HepG2 (cell line): ENCODE results near the gene NCOA4. TPM values are rescaled to one million over a fixed set of nuclear protein-coding genes. Genes with fewer than 3 reads are reported as not detected.

Experiments
- ATRX ChIP-seq: sonication (generic); formaldehyde crosslinking; IDR thresholded peaks from 2 replicates; pipeline ENCODE4 v1.4.0; 2020; ENCODE audit warnings: missing genetic modification reagents, borderline replicate concordance
- HOXA5 ChIP-seq: sonication (generic); formaldehyde crosslinking; IDR thresholded peaks from 2 replicates; pipeline ENCODE4 v1.4.0; 2020; ENCODE audit warnings: missing genetic modification reagents
- NFE2L1 ChIP-seq: sonication (generic); formaldehyde crosslinking; IDR thresholded peaks from 2 replicates; pipeline ENCODE4 v1.4.0; 2020; ENCODE audit warnings: missing genetic modification reagents, mild to moderate bottlenecking, borderline replicate concordance
- NONO ChIP-seq, 2 experiments: fragments of 450-650 bp in 1 of 2; sonication (generic) in 1 of 2; formaldehyde crosslinking in 1 of 2; IDR thresholded peaks in 1 of 2; conservative IDR thresholded peaks in 1 of 2; 2 replicates each; pipeline versions ENCODE4 v1.6.1 to v1.8.0; 2017 to 2022; ENCODE audit warnings: mild to moderate bottlenecking in 1 of 2, missing genetic modification reagents in 1 of 2, moderate library complexity in 1 of 2
- PBX2 ChIP-seq: IDR thresholded peaks from 2 replicates; pipeline ENCODE4 v1.6.1; 2016; ENCODE audit warnings: control low read depth
- PBX3 ChIP-seq: sonication (generic); formaldehyde crosslinking; IDR thresholded peaks from 2 replicates; pipeline ENCODE4 v1.8.1; 2023; ENCODE audit warnings: missing genetic modification reagents, inconsistent platforms, borderline replicate concordance
- RELA ChIP-seq: sonication (generic); formaldehyde crosslinking; IDR thresholded peaks from 2 replicates; pipeline ENCODE4 v1.4.0; 2020; ENCODE audit warnings: missing genetic modification reagents
- RFX1 ChIP-seq: fragments of 450-650 bp; IDR thresholded peaks from 2 replicates; pipeline ENCODE4 v1.6.1; 2017
- RORA ChIP-seq: sonication (generic); formaldehyde crosslinking; IDR thresholded peaks from 2 replicates; pipeline ENCODE4 v1.5.0; 2020; ENCODE audit warnings: mild to moderate bottlenecking, missing genetic modification reagents, moderate library complexity
- SOX5 ChIP-seq: IDR thresholded peaks from 2 replicates; pipeline ENCODE4 v1.6.1; 2016; ENCODE audit warnings: borderline replicate concordance
- SRSF4 ChIP-seq: fragments of 200-400 bp; formaldehyde crosslinking; IDR thresholded peaks from one replicate; pipeline ENCODE4 v1.6.1; 2018; ENCODE audit warnings: mild to moderate bottlenecking, low read depth, low read length, moderate library complexity; ENCODE audit not compliant: poor library complexity, severe bottlenecking
- TEAD3 ChIP-seq: optimal IDR thresholded peaks from 2 replicates; pipeline ENCODE3; 2016; ENCODE audit warnings: borderline replicate concordance
- TFAP4 ChIP-seq: sonication (generic); IDR thresholded peaks from 2 replicates; pipeline ENCODE4 v1.6.1; 2016; ENCODE audit warnings: low read depth, borderline replicate concordance
- ZFAT ChIP-seq: sonication (generic); formaldehyde crosslinking; conservative IDR thresholded peaks from 2 replicates; pipeline ENCODE4 v1.8.1; 2023; ENCODE audit warnings: missing genetic modification reagents, inconsistent platforms
- ZMYM4 ChIP-seq: sonication (generic); formaldehyde crosslinking; IDR thresholded peaks from 2 replicates; pipeline ENCODE4 v1.8.1; 2023; ENCODE audit warnings: mild to moderate bottlenecking, missing genetic modification reagents
- ZNF33A ChIP-seq: sonication (generic); formaldehyde crosslinking; IDR thresholded peaks from 2 replicates; pipeline ENCODE4 v1.5.1; 2020; ENCODE audit warnings: missing genetic modification reagents, mild to moderate bottlenecking, moderate library complexity, borderline replicate concordance
- ZNF451 ChIP-seq: sonication (generic); formaldehyde crosslinking; IDR thresholded peaks from 2 replicates; pipeline ENCODE4 v1.5.0; 2020; ENCODE audit warnings: mild to moderate bottlenecking, missing genetic modification reagents
- ZNF746 ChIP-seq: sonication (generic); formaldehyde crosslinking; IDR thresholded peaks from 2 replicates; pipeline ENCODE4 v1.8.0; 2022; ENCODE audit warnings: mild to moderate bottlenecking, missing genetic modification reagents
- ZNF792 ChIP-seq: IDR thresholded peaks from 2 replicates; pipeline ENCODE4 v1.6.1; 2016
- ZNF83 ChIP-seq: sonication (generic); formaldehyde crosslinking; IDR thresholded peaks from 2 replicates; pipeline ENCODE4 v1.4.0; 2020; ENCODE audit warnings: missing genetic modification reagents, mild to moderate bottlenecking, borderline replicate concordance
- ZNF891 ChIP-seq: sonication (generic); formaldehyde crosslinking; IDR thresholded peaks from 2 replicates; pipeline ENCODE4 v1.5.0; 2020; ENCODE audit warnings: mild to moderate bottlenecking, missing genetic modification reagents
- polyA plus RNA-seq, 8 experiments: library from polyadenylated mRNA; depleted of rRNA in 3 of 8; stranded (reverse) in 7 of 8; unstranded in 1 of 8; fragments of >200 nt; fragmentation: Illumina TruSeq in 4 of 8; extraction: Trizol in 4 of 8; gene quantifications; 2 replicates each; pipeline versions ENCODE4 v1.2.1 to v1.2.3, GENCODE V29; 2011 to 2016; ENCODE audit warnings: low read depth in 4 of 8, missing spikeins in 1 of 8, mixed read lengths in 1 of 8; ENCODE audit not compliant: insufficient read depth in 1 of 8
- total RNA-seq, 5 experiments: library from RNA; depleted of rRNA; stranded (reverse); fragments of >200 nt; fragmentation: Illumina TruSeq; extraction: Trizol; gene quantifications; 2 replicates each; pipeline ENCODE4 v1.2.3, GENCODE V29; 2016; ENCODE audit warnings: low read depth in 1 of 5
- TF ChIP-seq, protein P1 (sequence below): sonication (generic); formaldehyde crosslinking; IDR thresholded peaks from 2 replicates; pipeline ENCODE4 v1.4.0; 2020; ENCODE audit warnings: missing genetic modification reagents, low read depth, mild to moderate bottlenecking, borderline replicate concordance
- TF ChIP-seq, protein P2 (sequence below): sonication (generic); formaldehyde crosslinking; IDR thresholded peaks from 2 replicates; pipeline ENCODE4 v1.5.1; 2020; ENCODE audit warnings: missing genetic modification reagents, mild to moderate bottlenecking, borderline replicate concordance
- TF ChIP-seq, protein P3 (sequence below): sonication (generic); formaldehyde crosslinking; IDR thresholded peaks from 2 replicates; pipeline ENCODE4 v1.4.0; 2020; ENCODE audit warnings: mild to moderate bottlenecking, low read depth, missing genetic modification reagents

The NCOA4 gene
- total and polyA plus RNA-seq, 2 of the 13 experiments (the other 11 are each of a cell fraction or from before 2014, with no cell fraction given), result 306 to 400 TPM

GRCh38 chr10:45997994-45998763, 32.2 kb downstream of the NCOA4 start (continued):
- TF ChIP-seq, protein P1, sequence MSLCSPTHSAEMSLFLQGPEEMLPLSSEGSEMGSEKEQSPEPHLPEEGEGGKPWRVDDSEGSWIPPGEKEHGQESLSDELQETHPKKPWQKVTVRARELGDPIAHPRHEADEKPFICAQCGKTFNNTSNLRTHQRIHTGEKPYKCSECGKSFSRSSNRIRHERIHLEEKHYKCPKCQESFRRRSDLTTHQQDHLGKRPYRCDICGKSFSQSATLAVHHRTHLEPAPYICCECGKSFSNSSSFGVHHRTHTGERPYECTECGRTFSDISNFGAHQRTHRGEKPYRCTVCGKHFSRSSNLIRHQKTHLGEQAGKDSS (CRISPR knock-in tag), result no peak
- TF ChIP-seq TEAD3 (peak; percentile 97), SOX5 (peak; percentile 93), ZNF891 (CRISPR knock-in tag) (no peak), RFX1 (no peak), PBX2 (CRISPR knock-in tag) (no peak), ZNF83 (no peak), ATRX (CRISPR knock-in tag) (no peak), ZNF792 (peak; percentile 60), ZNF746 (CRISPR knock-in tag) (no peak; the same call in 1 of the 2 replicates), NONO (IDR thresholded peaks at IDR 0.05) (no peak), NONO (CRISPR knock-in tag; conservative IDR thresholded peaks at IDR 0.05) (peak; percentile 75), NFE2L1 (CRISPR knock-in tag) (no peak), RORA (peak; percentile 70; the same call in 1 of the 2 replicates), PBX3 (CRISPR knock-in tag) (no peak), RELA (no peak), ZNF451 (CRISPR knock-in tag) (no peak), TFAP4 (no peak), ZNF33A (CRISPR knock-in tag) (no peak), ZMYM4 (CRISPR knock-in tag) (peak; percentile 66; the same call in 1 of the 2 replicates), ZFAT (no peak), HOXA5 (peak; percentile 57; the same call in 1 of the 2 replicates), SRSF4 (no peak)
- TF ChIP-seq, protein P2, sequence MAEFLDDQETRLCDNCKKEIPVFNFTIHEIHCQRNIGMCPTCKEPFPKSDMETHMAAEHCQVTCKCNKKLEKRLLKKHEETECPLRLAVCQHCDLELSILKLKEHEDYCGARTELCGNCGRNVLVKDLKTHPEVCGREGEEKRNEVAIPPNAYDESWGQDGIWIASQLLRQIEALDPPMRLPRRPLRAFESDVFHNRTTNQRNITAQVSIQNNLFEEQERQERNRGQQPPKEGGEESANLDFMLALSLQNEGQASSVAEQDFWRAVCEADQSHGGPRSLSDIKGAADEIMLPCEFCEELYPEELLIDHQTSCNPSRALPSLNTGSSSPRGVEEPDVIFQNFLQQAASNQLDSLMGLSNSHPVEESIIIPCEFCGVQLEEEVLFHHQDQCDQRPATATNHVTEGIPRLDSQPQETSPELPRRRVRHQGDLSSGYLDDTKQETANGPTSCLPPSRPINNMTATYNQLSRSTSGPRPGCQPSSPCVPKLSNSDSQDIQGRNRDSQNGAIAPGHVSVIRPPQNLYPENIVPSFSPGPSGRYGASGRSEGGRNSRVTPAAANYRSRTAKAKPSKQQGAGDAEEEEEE, result no peak
- TF ChIP-seq, protein P3, sequence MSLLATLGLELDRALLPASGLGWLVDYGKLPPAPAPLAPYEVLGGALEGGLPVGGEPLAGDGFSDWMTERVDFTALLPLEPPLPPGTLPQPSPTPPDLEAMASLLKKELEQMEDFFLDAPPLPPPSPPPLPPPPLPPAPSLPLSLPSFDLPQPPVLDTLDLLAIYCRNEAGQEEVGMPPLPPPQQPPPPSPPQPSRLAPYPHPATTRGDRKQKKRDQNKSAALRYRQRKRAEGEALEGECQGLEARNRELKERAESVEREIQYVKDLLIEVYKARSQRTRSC (CRISPR knock-in tag), result no peak
